SU-DHL-6 (cell line): Measurements from ENCODE around the gene NCR2.

Experiments used
- H2AFZ ChIP-seq: fragments of 200-600 bp; sonication (generic); 2 replicates; pipeline ENCODE4 v1.6.1; 2014; ENCODE audit warnings: low read depth, mild to moderate bottlenecking, moderate library complexity, mixed read lengths, antibody characterized with exemption, low read length; ENCODE audit not compliant: severe bottlenecking
- H3F3A ChIP-seq: fragments of 200-600 bp; shearing (Covaris generic); 2 replicates; pipeline ENCODE4 v1.6.0; 2016; ENCODE audit warnings: antibody characterized with exemption, mild to moderate bottlenecking; ENCODE audit not compliant: insufficient read depth
- H3K27ac ChIP-seq: fragments of 200-600 bp; sonication (generic); 2 replicates; pipeline ENCODE4 v1.5.1; 2016; ENCODE audit warnings: low read depth, mild to moderate bottlenecking, low read length, moderate library complexity, mixed read lengths
- H3K27me3 ChIP-seq: fragments of 200-600 bp; sonication (generic), shearing (Covaris generic); 2 replicates; pipeline ENCODE4 v1.6.0; 2014; ENCODE audit warnings: mild to moderate bottlenecking, low read length
- H3K36me3 ChIP-seq: fragments of 200-600 bp; sonication (generic); 2 replicates; pipeline ENCODE4 v1.6.1; 2014; ENCODE audit warnings: mild to moderate bottlenecking, low read length, mixed read lengths
- H3K4me2 ChIP-seq: fragments of 300-600, 200-600 bp; shearing (Covaris generic), sonication (generic); 2 replicates; pipeline ENCODE4 v1.6.0; 2014; ENCODE audit warnings: low read length, low read depth, mild to moderate bottlenecking; ENCODE audit not compliant: poor library complexity, severe bottlenecking
- H3K4me3 ChIP-seq: fragments of 200-600 bp; sonication (generic); 2 replicates; pipeline ENCODE4 v1.5.1; 2014; ENCODE audit warnings: antibody characterized with exemption, low read length, mild to moderate bottlenecking, mixed read lengths; ENCODE audit not compliant: insufficient read depth, poor library complexity, severe bottlenecking
- H3K79me2 ChIP-seq: fragments of 200-600 bp; sonication (generic); 2 replicates; pipeline ENCODE4 v1.6.1; 2014; ENCODE audit warnings: mild to moderate bottlenecking, low read length, moderate library complexity; ENCODE audit not compliant: insufficient read depth
- H3K9ac ChIP-seq: fragments of 200-600 bp; sonication (generic); 2 replicates; pipeline ENCODE4 v1.7.0; 2014; ENCODE audit warnings: mild to moderate bottlenecking, low read length
- H3K9me2 ChIP-seq: fragments of 200-600 bp; sonication (generic); replicated peaks from 2 replicates; pipeline ENCODE4 v1.6.1; 2014; ENCODE audit warnings: low read length; ENCODE audit not compliant: insufficient read depth
- H3K9me3 ChIP-seq: fragments of 200-600 bp; sonication (generic); 2 replicates; pipeline ENCODE4 v1.6.1; 2014; ENCODE audit warnings: low read length, mixed read lengths; ENCODE audit not compliant: insufficient read depth
- H4K20me1 ChIP-seq: fragments of 200-600 bp; sonication (generic); 2 replicates; pipeline ENCODE4 v1.6.1; 2014; ENCODE audit warnings: low read depth, mild to moderate bottlenecking, antibody characterized with exemption, low read length, moderate library complexity, mixed read lengths
- CTCF ChIP-seq: fragments of 200-600 bp; sonication (generic); IDR thresholded peaks from one replicate; pipeline ENCODE4 v1.5.1; 2017; ENCODE audit warnings: antibody characterized with exemption, mild to moderate bottlenecking, low read length, moderate library complexity; ENCODE audit not compliant: insufficient read depth, poor library complexity, severe bottlenecking
- EZH2phosphoT487 ChIP-seq: fragments of 200-600 bp; sonication (generic), shearing (Covaris generic); conservative IDR thresholded peaks from 2 replicates; pipeline ENCODE4 v1.6.1; 2018; ENCODE audit warnings: mild to moderate bottlenecking, antibody characterized with exemption, low read length, moderate library complexity, mixed read lengths

NCR2 gene

DNA sequence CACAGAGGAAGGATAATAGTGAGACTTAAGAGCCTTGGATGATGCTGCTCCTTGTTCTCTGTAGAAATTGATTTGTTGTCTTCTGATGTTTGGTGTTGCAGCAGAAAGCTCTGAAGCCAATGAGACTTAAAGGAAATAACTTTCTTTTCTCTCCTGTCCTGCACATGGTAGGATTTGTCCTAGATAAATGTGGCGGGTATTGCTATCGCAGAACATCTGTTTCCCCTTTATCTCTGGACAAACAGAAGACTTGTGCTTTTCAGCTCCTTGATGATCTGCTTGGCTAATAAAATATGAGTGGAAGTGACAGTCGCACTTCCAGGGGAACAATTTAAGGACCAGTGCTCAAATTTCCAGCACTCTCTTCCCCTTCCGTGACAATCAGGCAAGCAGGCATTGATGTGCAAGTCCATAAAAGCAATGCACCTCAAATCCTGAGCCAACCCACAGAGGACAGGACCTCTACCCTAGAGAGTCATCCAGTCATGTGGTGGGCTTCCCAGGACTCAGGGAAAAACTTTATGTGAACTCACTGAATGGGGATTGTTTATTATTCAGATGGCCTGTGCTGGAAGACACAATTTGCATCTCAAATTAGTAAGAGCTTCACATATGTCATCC is 9.9 kb upstream of the NCR2 start:
- TF ChIP-seq CTCF: no peak
- TF ChIP-seq EZH2phosphoT487: no peak
- Histone ChIP-seq H3K36me3 (no peaks in the 10 kb centered on the region), H3K79me2 (no peaks in the 10 kb centered on the region), H3K4me3 (no peak overlapping the region), H3K9ac (no peak overlapping the region), H3F3A (peaks cover 20% of the 10 kb centered on the region), H3K9me2 (no peaks in the 10 kb centered on the region), H3K4me2 (no peak overlapping the region), H2AFZ (no peak overlapping the region), H4K20me1 (no peaks in the 10 kb centered on the region), H3K9me3 (no peaks in the 10 kb centered on the region), H3K27ac (no peak overlapping the region), H3K27me3 (no peaks in the 10 kb centered on the region)

GRCh38 chr6:41326092-41326491 is 9.3 kb upstream of the NCR2 start:
- Histone ChIP-seq H3K9me3 (no peaks in the 10 kb centered on the region), H3K9ac (no peak overlapping the region), H4K20me1 (no peaks in the 10 kb centered on the region), H3F3A (peaks cover 23% of the 10 kb centered on the region), H3K9me2 (no peaks in the 10 kb centered on the region), H2AFZ (no peak overlapping the region), H3K4me3 (no peak overlapping the region), H3K27me3 (no peaks in the 10 kb centered on the region), H3K27ac (no peak overlapping the region), H3K79me2 (no peaks in the 10 kb centered on the region), H3K4me2 (no peak overlapping the region), H3K36me3 (no peaks in the 10 kb centered on the region)
- TF ChIP-seq EZH2phosphoT487 (no peak), CTCF (no peak)

GRCh38 chr6:41327177-41327576 is 8.2 kb upstream of the NCR2 start:
- Histone ChIP-seq H2AFZ (no peak overlapping the region), H3K9ac (no peak overlapping the region), H3K27ac (no peak overlapping the region), H3K36me3 (no peaks in the 10 kb centered on the region), H3K4me2 (no peak overlapping the region), H3K9me3 (no peaks in the 10 kb centered on the region), H4K20me1 (no peaks in the 10 kb centered on the region), H3K9me2 (no peaks in the 10 kb centered on the region), H3K4me3 (no peak overlapping the region), H3K79me2 (no peaks in the 10 kb centered on the region), H3K27me3 (no peaks in the 10 kb centered on the region), H3F3A (peaks cover 23% of the 10 kb centered on the region)
- no peak for TF ChIP-seq CTCF
- TF ChIP-seq EZH2phosphoT487: no peak
